ENCODE data around the gene MYL6B.

DNA sequence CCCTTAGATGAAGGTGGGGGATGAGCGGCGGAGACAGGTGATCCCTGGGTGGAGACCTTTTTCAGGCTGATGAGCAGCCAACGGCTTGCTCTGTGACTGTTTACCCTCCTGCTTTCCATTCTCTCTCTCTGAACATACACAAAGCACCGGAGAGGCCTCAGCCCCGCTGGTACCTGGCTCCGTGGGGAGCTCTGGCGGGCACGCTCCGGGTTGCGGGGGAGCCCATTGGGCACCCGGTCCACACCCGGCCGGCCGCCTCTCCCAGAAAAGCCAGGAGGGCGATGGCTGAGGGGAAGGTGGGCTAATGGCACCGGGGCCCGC is 36.4 kb downstream of the MYL6B start:
- TF ChIP-seq, protein P1, sequence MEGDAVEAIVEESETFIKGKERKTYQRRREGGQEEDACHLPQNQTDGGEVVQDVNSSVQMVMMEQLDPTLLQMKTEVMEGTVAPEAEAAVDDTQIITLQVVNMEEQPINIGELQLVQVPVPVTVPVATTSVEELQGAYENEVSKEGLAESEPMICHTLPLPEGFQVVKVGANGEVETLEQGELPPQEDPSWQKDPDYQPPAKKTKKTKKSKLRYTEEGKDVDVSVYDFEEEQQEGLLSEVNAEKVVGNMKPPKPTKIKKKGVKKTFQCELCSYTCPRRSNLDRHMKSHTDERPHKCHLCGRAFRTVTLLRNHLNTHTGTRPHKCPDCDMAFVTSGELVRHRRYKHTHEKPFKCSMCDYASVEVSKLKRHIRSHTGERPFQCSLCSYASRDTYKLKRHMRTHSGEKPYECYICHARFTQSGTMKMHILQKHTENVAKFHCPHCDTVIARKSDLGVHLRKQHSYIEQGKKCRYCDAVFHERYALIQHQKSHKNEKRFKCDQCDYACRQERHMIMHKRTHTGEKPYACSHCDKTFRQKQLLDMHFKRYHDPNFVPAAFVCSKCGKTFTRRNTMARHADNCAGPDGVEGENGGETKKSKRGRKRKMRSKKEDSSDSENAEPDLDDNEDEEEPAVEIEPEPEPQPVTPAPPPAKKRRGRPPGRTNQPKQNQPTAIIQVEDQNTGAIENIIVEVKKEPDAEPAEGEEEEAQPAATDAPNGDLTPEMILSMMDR (IDR thresholded peaks at IDR 0.05), result no peak
- no peak for TF ChIP-seq POLR2A (IDR thresholded peaks at IDR 0.05)
